GM19395 (cell line): Measurements from ENCODE around the gene FXYD7.
"Not testable (repeated sequence)": the region's sequence is repeated elsewhere in the genome, so short reads cannot be mapped to it uniquely, and the experiment has no call there.

Source experiments
- ATAC-seq: cut with Tn5 transposase; IDR thresholded peaks from one replicate; pipeline ENCODE4 v1.9.1; 2021; ENCODE audit warnings: mild to moderate bottlenecking, moderate library complexity; ENCODE audit not compliant: unreplicated experiment

The FXYD7 gene

DNA sequence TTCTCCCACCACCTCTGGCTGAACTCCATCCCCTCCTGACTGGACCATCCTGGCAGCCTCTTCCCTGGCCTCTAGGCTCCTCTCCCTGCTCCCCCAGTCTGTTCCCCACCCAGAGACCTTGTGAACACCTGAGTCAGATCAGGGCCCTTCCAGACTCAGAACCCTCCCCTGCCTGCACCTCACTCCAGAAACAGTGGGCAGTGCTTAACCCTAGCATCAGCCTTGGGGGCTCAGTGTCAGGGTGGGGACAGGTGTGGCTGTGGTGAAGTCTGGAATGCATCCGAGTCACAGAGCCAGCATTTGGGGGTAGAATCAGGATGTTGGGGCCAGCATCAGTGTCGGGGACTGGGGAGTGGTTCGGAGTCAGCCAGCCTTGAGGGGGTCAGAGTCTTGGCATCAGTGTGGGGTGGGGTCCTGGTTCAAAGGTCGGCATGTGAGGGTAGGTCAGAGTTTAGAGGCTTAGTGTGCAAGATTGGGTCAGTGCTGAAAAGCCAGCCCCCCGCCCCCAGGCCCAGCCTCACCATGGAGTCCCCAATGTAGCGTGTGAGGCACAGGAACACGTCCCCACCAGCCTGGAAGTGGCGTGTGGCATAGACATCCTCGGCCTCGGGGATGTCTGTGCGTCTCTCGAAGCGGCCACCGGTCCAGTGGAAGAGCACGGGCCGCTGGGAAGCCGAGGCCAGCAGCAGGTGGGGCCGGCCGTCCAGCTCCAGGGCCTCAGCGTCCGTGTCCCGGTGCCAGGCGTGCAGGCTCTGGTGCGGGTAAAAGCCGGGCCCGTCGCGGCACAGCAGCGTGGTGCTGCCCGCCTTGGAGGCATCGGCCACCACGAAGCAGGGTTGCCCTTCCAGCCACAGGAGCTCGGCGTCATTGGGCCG, 17.1 kb upstream of the FXYD7 start:
- ATAC-seq = no peak

DNA sequence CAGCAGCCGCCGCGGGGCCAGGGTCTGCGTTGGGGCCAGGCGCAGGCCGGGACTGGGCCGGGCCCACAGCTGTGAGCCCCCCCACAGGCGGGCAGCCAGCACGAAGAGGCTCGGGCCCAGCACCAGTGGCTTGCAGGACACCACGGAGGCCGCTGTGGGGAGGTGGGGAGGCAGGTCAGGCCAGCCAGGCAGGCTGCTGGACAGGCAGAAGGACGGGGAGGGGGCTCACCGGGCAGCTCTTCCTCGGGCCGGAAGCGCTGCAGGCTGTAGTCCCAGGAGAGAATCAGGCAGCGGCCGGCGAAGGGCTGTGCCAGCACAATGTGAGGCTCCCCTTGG, 16.5 kb upstream of the FXYD7 start:
- ATAC-seq = no peak

DNA sequence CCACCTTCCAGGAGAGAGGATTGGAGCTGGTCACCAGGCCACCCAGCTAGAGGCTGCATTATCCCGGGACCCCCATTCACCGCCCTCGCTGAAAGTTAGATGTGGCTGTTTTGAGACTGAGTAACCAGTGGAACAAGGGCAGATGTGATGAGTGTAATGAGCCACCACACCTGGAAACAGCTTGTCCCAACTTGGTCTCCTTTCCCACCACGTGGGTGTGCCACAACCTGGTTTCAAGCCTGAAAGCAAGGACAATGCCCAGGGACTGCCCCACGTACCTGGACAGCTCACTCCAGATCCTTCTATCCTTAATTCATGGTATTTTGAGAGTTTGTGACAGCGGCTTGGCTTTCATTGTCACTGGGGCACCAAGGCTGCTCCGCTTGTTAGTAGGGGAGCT, 15.2 kb upstream of the FXYD7 start:
- no peak for ATAC-seq

DNA sequence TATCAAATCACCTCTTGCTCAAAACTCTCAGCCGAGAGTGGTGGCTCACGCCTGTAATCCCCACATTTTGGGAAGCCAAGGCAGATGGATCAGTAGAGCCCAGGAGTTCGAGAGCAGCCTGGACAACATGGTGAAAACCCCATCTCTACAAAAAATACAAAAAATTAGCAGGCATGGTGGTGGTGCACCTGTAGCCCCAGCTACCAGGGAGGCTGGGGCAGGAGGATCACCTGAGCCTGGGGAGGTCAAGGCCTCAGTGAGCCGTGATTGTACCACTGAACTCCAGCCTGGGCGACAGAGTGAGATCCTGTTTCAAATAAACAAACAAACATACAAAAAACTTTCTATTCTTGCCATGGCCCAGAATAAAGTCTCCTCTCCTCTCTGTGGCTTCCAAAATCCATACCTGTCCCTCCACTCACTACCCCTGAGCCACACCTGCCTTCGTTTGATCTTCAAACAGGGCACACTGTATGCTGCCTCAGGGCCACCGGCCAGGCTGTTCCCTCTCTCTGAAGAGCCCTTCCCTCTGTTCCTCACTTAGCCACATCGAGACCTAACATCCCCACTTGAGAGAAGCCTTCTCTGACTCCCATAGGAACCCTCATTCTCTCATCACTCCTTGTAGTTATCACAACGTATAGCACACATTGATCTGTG, 14.5 kb upstream of the FXYD7 start:
- ATAC-seq = no peak

DNA sequence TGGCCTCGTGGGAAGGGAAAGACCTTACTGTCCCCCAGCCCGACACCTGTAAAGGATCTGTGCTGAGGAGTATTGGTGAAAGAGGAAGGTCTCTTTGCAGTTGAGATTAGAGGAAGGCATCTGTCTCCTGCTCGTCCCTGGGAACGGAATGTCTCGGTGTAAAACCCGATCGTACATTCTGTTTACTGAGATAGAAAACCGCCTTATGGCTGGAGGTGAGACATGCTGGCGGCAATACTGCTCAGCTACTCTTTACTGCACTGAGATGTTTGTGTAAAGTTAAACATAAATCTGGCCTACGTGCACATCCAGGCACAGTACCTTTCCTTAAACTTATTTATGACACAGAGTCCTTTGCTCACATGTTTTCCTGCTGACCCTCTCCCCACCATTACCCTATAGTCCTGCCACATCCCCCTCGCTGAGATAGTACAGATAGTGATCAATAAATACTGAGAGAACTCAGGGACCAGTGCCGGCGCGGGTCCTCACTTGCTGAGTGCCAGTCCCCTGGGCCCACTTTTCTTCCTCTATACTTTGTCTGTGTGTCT, 13.3 kb upstream of the FXYD7 start:
- ATAC-seq = not testable (repeated sequence)

DNA sequence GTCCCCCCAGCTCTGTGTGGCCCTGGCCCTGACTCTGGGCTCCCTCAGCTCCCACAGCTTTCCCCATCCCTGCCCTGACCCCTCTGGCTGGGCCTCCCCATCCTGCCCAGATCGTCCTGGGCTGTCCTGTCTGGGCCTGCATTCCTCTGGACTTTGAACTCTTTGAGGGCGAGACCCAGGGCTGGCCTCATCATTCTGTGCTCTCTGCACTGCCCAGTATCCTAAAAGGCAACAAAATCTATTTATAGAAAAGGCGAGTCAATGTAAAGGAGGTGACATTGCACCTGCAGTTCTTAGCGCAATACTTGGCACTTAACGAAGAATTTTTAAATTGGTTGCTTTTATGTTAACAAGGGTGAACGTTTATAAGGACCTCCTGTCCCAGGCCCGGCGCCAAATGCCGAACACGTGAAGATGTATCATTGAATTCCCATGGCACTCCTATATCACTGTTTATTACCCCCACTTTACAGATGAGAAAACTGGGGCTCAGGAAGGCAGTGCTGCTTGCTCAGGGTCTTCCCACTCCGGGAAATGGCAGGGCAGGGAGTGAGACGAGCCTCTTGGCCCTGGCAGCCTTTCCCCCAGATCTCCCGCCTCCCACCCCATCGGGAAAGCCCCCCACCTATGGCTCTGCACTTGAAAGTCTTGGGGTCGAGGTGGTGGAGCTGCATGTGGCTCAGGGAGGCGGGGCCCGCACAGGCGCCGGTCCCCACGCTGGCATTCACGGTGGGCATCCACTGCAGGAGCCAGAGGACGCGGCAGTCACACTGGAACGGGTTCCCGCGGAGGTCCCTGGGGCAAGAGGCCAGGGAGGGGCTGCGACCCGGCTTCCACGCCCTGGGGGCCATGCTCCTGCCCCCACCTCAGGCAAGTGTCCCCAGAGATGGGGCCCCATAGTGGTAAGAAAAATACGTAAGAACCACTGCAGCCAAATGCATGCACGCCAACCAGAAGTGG, 12.0 kb upstream of the FXYD7 start:
- ATAC-seq = no peak

DNA sequence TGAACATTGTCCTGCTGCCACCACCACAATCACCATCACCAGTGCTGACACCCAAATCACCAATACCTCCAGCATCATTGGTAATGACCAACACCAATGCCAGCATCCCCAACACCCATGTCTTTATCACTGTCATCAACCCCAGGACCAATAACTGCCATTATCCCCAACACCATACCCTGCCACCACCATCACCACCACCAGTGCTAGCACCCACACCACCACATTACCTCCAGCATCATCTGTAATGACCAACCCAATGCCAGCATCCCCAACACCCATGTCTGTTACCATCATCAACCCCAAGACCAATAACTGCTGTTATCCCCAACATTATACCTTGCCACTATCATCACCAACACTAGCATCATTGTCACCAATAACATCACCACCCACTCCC, 10.8 kb upstream of the FXYD7 start:
- ATAC-seq = no peak

DNA sequence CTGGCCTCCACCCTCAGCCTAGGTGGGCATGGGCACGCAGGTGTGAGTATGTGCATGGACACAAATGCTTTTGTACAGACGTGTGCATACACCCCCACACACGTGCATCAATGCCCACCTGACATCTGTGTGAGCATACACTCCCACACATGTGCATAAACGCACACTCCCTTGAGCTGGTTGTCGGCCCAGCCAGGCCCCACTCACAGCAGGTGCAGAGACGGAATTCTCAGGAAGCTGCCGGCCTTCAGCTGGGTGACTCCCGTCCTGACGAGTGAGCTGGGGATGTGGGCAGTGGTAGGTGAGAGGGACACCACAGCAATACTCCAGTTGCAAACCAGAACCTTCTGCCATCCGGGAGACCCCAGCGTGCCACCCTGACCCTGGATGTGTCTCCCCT, 9.2 kb upstream of the FXYD7 start:
- ATAC-seq = no peak

DNA sequence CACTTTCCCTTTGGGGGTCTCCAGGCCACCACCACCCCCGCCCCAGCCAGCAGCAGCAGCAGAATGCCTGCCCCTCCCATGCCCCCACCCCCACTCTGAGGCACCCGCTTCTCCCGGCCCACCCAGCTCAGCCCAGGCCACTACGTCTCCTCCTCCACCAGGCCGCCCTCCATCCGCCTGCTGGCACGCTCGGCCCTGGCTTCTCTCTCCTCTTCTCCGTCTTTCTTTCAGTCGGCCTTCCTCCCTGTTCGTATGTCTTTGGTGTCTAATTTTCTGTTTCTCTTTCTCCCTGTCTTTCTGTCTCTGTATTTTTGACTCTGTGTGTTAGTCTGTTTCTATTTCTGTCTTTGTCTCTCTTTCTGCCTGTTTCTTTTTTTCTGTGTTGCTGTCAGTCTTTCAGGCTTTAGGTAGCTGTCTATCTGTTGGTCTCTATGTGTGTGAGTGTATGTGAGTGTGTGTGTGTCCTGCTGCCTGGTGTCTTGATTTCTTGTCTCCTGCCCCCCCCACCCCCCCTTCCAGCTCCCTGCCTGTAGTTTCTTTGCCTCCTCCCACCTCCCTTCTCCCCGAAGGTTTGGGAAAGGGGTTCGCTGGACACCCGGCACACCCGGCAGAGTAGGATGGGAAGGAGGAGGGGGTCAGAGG, 8.3 kb upstream of the FXYD7 start, which contains the start of gene LGI4:
TSS of gene LGI4 (minus strand) at position 459 of the 642 bp plus-strand sequence. CDS start at position 80, 379 bp downstream.
- no peak for ATAC-seq

DNA sequence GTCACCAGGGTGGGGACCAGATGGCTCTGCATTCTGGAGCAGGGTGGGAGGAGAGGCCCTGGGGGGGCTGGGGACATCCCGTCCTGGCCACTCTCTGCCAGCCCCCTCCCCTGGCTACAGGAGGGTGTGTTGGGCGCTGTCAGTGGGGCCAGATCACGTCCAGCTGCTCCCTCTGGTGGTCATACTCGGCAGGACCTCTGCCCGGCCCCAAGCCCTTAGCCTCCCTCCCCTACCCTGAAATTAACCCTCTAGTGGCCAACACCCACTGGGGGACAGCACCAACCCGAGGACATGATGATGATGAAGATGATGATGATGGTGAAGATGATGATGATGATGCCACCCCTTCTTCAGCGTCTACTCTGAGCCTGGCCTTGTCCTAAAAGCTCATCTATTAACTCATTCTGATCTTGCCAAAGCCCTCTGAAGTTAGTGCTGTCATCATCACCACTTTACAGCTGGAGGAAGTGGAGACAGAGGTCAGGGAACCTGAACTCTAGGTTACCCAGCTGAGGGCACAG, 7.6 kb upstream of the FXYD7 start:
- no peak for ATAC-seq

DNA sequence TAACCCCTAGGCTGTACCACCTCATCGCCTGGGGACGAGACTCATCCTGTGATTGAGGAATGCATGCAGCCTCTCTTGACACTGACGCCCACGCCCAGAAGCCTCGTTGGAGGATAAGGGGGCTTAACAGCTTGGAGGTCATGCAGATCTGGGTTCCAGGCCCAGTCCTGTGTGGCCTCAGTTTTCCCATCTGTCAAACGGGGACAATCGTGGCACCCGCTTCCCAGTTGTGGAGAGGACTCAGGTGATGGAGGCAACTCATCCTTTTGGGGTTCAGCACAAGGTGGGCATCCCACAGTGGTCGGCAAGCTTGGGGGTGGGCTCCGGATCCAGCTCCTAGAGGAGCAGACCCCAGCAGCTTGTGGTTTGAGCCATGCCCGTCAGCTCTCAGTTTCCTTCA, 6.8 kb upstream of the FXYD7 start:
- ATAC-seq = no peak

DNA sequence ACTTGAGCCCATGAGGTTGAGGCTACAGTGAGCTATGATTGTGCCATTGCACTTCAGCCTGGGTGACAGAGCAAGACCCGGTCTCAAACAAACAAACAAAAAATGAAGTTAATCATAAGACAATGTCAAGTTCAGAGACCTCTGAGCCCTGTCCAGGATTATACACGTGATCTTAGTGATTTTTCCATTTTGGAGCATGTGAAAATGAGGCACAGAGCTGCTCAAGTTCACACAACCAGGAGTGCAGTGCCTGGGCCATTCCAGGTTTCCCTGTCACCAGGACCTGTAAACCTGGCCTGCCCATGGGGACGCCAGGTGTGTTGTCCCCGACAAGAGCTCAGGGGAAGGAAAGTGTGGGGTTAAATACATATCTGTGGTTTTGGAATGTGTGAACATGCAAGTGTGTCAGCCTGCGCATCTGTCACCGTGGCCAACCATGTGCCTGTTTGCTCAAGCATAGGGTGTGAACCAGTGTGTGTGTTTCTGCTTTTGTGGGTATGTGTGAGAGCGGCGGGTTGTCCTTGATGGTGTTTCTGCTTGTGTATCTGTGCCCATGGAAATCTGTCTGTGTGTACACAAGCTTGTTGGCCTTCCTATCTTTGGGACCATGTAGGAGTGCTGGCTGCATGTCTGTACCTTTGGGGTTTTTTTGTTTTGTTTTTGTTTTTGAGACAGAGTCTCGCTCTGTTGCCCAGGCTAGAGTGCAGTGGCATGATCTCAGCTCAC, 5.9 kb upstream of the FXYD7 start:
- ATAC-seq = no peak

DNA sequence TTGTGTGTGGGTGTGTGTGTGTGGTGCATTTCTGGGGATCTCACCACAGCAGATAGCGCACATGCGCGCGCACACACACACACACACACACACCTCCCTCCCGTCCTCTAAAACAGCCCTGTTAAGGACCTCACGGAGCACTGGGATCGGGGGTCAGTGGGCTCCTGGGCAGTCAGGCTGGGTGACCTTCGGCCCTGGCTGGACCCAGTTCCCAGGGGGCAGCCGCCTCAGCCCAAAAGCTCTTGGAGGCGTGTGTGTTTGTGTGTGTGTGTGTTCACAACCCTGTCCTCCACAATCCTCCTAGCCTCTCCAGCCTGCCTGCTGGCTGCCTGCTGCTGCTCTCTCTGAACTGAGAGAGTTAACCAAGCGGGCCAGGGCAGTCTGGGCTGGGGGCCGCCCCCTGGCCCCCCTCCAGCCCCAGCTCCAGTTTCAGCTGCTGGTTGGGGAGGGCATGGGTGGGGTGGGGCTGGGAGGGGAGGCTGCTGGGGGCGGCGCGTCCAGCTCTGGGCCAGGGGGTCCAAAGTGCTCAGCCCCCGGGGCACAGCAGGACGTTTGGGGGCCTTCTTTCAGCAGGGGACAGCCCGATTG, 4.7 kb upstream of the FXYD7 start, which contains the start of gene FXYD1:
TSS of gene FXYD1 (plus strand) at position 520 of the 588 bp plus-strand sequence. CDS start 1,256 bp downstream, outside the sequence.
- ATAC-seq = no peak

DNA sequence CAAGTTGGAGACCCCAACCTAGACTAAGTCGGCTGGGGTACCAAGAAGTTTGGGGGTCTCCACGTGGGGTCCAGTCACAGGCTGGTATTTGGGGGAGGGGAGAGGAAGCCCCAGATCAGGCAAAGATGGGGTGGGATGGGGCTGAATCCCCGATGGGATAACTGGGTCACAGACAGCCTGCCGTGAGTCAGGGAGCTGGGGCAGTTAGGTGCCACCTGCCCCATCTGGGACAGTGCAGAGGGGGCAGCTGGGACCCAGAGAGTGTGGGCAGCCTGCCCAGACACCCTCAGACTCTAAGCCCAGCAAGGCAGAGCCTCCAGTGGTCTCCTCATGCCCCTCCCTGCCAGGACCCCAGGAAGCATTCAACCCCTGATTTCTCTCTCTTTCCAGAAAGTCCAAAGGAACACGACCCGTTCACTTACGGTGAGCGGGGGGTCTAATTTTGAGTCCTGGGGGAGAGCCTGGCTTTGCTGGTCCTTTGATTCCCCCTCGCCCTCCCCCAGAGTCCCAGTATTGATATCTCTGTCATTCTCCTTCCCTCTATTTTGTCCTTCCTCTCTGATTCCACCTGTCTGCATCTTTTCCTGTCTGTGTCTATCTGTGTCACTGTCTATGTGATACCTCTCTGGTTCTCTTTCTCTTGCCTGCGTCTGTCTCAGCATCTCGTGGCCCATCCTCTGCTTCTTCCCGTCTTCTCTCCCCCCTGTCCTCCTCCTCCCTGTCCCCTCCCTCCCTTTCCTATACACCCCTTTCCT, 2.7 kb upstream of the FXYD7 start:
- ATAC-seq = no peak

DNA sequence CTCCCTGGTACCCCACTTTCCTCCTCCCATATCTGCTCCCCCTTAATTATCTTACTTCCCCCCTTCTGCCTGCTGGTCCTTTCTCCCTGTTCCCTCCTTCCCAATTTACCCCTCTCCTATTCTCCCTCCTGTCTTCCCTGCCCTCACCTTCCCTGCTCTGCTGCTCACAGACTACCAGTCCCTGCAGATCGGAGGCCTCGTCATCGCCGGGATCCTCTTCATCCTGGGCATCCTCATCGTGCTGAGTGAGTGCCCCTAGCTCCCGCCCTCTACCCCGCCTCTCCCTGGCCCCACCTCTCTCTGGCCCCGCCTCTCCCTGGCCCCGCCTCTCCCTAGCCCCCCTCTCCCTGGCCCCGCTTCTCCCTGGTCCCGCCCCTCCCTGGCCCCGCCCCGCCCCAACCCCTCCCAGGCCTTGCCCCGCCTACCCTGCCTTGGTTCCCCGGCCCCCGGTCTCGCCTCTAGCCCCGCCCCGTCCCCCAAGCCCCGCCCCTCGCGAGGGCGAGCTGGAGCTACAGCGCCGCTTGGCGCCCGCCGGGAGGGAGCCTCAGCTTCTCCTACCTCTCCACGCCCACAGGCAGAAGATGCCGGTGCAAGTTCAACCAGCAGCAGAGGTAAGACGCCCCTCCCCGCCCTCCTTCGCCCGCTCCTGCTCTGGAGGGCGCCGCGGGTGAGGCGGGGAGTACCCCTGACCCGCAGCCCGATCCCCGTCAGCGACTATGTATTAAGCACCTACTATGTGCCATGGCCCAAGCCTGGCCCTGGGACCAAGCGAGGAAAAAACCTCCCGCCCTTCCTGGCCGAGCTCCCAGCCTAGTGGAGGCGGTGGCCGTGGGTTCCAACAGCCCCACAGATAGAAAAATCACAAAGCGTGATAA, 1.9 kb upstream of the FXYD7 start:
- ATAC-seq = peak; percentile 49

DNA sequence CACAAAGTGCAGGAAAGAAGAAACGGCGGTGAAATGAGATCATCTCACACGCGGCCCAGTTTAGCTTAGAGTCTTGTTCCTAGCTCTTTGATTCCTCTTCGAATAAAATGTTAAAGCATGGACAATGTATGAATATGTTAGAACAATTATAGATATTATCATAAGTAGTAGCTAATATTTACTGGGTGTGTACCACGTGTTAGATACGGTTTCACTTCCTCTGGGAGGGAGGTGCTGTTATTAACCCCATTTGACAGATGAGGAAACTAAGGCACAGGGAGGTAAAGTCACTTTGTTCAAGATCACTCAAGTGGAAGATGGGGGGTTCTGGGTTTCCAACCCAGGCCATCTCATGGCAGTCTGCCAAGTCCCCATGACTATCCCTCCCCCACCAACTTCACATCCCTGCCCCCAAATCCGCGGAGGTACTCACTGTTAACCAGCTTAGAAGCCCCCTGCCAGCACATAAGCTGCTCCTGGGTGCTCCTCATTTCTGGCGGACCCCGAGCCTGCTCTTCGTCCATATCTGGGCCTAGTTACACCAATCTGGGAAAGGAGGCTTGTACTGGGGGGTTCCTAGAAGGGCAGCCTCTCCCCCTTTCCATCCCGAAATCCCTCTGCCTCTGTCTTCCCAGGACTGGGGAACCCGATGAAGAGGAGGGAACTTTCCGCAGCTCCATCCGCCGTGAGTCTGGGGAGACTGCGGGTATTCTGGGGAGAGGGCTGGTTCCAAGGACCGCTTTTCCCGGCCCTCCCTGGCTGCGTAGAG, 1.0 kb upstream of the FXYD7 start:
- ATAC-seq = no peak
